Stimulated activated naive B cell treated with anti-CD40 and anti-IgM and Interleukin-4, amounts not matched to agents 10 μg/mL and 1 μg/mL and 100 μg/mL, for 72 hours (primary cell): ENCODE results near the gene TRRAP.
"Not testable (repeated sequence)": the region's sequence is repeated elsewhere in the genome, so short reads cannot be mapped to it uniquely, and the experiment has no call there.

ENCODE experiments used
- ATAC-seq, 2 donors: fragments of 150-1000 bp; cut with Tn5 transposase; replicated peaks; 2 replicates each; pipeline ENCODE4 v1.10.0; 2021; ENCODE audit warnings: moderate library complexity in 1 of 2
- DNase-seq: peaks from one replicate; pipeline ENCODE4 v3.0.0; 2021
- H3K27ac Mint-ChIP-seq: one replicate; pipeline ENCODE4 v1.8.0; 2022; ENCODE audit warnings: mild to moderate bottlenecking, mixed read lengths
- H3K27me3 Mint-ChIP-seq, 2 donors: one replicate each; pipeline ENCODE4 v1.8.0; 2022; ENCODE audit warnings: mixed read lengths in 2 of 2
- H3K36me3 Mint-ChIP-seq, 2 donors: one replicate each; pipeline ENCODE4 v1.8.0; 2022; ENCODE audit warnings: mixed read lengths in 2 of 2, mild to moderate bottlenecking in 1 of 2
- H3K4me1 Mint-ChIP-seq, 2 donors: one replicate each; pipeline ENCODE4 v1.8.0; 2022; ENCODE audit warnings: mixed read lengths in 2 of 2, mild to moderate bottlenecking in 1 of 2
- H3K4me3 Mint-ChIP-seq, 2 donors: one replicate each; pipeline ENCODE4 v1.8.0; 2022; ENCODE audit warnings: mild to moderate bottlenecking in 2 of 2, mixed read lengths in 2 of 2, moderate library complexity in 1 of 2
- H3K9me3 Mint-ChIP-seq, 2 donors: one replicate each; pipeline ENCODE4 v1.8.0; 2022; ENCODE audit warnings: mixed read lengths in 2 of 2, mild to moderate bottlenecking in 1 of 2

Gene TRRAP

DNA sequence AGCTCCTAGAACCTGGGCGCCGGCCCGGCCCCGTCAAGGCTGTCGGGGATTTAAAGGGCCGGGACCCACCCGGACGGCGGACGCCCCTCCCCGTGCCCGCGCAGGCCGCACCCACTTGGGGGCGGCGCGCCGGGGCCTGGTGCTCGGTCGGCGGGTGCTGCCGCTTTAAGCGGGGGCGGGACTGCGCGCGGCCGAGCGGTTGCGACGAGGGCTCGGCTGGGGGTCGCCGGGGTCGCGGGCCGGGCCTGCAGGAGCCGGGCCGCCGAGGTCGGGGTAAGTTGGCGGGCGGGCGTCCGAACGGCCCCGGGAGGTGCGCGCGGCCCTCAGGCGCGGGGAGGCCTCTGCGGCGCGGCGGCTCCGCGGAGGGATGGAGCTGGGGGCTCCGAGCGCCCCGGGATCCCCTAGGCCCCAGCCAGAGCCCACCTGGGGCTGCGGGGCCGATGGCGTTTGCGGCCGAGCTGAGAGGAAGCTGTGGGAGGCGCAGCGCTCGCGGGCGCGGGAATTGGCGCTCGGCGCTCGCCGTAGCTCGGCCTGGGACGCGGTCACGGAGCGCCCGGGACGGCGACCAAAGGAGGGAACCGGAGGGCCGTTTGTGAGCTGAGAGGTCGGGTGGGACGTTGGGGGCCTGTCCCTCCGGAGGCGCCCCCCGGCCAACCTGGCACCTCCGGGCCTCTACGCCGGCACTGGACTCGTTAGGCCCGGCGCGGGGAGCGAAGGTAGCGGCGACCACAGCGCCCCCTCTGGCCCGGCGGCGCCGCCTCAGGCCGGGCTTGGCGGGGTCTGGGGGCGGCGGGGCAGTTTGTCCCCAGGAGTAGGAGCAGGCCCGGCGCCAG lies at the start of gene TRRAP:
TRRAP (plus strand) TSS at position 168 of the 833 bp plus-strand sequence. CDS start 2,619 bp downstream, outside the sequence.
- Mint-ChIP-seq H3K4me1 (peaks cover 0 to 12% of the 10 kb centered on the region in 2 donors), H3K27me3 (no peaks in the 10 kb centered on the region), H3K4me3 (peak within 1 kb of the TSS; percentile 94 to 97), H3K36me3 (peaks cover 7 to 10% of the 10 kb centered on the region in 2 donors), H3K9me3 (no peaks in the 10 kb centered on the region), H3K27ac (peak within 1 kb of the TSS; percentile 98)
- ATAC-seq: peak; percentile 84
- peak; percentile 79 for DNase-seq

DNA sequence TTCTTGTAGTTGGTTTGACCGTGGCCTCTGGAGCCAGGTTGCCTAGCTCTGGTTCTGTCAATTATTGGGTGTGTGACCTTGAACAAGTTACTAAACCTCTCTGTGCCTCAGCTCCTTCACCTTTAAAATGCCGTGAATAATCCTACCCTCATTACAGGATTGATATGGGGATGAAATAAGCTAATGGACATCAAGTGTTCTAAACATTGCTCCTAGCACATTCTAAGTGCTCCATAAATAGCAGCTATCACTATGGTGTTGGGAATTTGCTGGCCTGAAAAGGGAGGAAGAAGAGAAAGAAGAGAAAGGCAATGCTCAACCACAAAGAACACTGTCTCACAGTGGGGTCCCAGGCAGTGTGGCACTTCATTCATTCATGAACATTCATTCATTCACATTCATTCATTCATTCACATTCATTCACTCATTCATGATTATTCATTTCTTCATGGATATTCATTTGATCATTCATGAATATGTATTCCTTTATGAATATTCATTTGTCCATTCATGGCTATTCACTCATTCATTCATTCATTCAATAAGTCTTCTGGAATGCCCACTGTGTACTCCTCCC lies 47.3 kb upstream of the TRRAP start:
- peaks cover 34 to 48% of the 10 kb centered on the region in 2 donors for H3K27me3 Mint-ChIP-seq
- peaks cover 0 to 2% of the 10 kb centered on the region in 2 donors for H3K36me3 Mint-ChIP-seq
- no peak for DNase-seq
- no peak overlapping the region for H3K27ac Mint-ChIP-seq
- H3K4me1 Mint-ChIP-seq: no peaks in the 10 kb centered on the region
- peaks cover 0 to 2% of the 10 kb centered on the region in 2 donors for H3K9me3 Mint-ChIP-seq
- no peak for ATAC-seq
- H3K4me3 Mint-ChIP-seq: no peak overlapping the region

DNA sequence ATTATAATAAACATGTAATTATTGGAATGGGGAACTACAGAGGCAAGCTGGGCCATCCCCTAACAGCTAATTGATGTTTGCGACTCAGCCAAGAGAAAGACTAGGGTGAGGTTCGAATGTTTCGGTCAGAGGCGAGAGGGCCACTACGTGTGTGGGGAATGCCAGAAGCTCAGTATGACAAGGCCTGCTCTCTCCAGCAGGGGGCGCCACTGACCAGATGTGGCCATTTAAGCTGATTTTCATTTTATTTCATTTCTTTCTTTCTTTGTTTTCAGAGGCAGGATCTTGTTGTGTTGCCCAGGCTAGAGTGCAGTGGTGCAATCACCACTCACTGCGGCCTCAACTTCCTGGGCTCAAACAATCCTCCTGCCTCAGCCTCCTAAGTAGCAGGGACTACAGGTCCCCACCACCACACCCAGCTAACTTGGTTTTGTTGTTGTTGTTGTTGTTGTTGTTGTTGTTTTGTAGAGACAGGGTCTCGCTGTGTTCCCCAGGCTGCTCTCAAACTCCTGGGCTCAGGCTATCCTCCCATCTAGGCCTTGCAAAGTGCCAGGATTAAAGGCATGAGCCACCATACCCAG lies 46.6 kb upstream of the TRRAP start:
- Mint-ChIP-seq H3K27me3 (peaks cover 36 to 51% of the 10 kb centered on the region in 2 donors), H3K4me1 (no peaks in the 10 kb centered on the region), H3K27ac (no peak overlapping the region), H3K4me3 (no peak overlapping the region), H3K36me3 (peaks cover 0 to 2% of the 10 kb centered on the region in 2 donors), H3K9me3 (peaks cover 0 to 2% of the 10 kb centered on the region in 2 donors)
- ATAC-seq (no peak), DNase-seq (peak; percentile 1)

DNA sequence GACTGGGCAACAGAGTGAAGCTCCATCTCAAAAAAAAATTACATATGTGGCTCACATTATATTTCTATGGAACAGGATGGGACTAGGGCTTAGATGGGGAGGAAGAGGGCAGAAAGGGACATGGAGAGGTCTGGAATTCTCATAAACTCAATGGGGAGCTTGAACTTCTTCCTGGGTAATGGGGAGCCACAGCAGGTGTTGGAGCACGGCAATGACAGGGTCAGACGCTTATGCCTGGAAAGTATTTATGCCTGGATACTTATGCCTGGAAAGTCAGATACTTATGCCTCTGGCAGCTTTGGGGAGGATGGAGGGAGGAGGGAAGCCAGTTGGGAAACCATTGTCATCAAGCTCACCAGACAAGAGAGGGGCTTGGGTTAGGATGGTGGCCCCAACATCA lies 45.3 kb upstream of the TRRAP start:
- H3K4me3 Mint-ChIP-seq: no peak overlapping the region
- ATAC-seq (no peak), DNase-seq (no peak)
- no peak overlapping the region for H3K27ac Mint-ChIP-seq
- no peaks in the 10 kb centered on the region for H3K36me3 Mint-ChIP-seq
- peaks cover 0 to 2% of the 10 kb centered on the region in 2 donors for H3K9me3 Mint-ChIP-seq
- no peaks in the 10 kb centered on the region for H3K4me1 Mint-ChIP-seq
- H3K27me3 Mint-ChIP-seq: peaks cover 29 to 47% of the 10 kb centered on the region in 2 donors

DNA sequence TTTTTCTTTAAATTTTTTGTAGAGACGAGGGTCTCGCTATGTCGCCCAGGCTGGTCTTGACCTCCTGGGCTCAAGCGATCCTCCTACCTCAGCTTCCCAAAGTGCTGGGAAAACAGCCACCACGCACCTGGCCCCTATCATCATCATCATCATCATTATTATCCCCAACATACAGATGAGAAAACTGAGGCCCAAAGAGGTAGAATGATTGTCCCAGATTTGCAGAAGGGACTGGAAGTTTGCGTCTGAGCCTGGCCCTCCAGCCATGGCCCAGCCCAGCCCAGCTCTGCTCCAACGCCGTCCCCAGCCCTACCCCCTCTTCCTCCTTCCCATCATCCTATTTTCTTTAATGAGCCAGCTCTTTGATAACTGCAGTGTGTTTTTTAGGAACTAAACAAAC lies 43.4 kb upstream of the TRRAP start:
- Mint-ChIP-seq H3K27ac (no peak overlapping the region), H3K36me3 (no peaks in the 10 kb centered on the region), H3K27me3 (peaks cover 29 to 39% of the 10 kb centered on the region in 2 donors), H3K4me3 (no peak overlapping the region), H3K4me1 (no peaks in the 10 kb centered on the region), H3K9me3 (no peaks in the 10 kb centered on the region)
- DNase-seq (no peak), ATAC-seq (no peak)

- H3K4me3 Mint-ChIP-seq: no peak overlapping the region
- DNase-seq (peak; percentile 4), ATAC-seq (peak; percentile 31 to 55)
- peaks cover 38 to 49% of the 10 kb centered on the region in 2 donors for H3K27me3 Mint-ChIP-seq
- peaks cover 0 to 2% of the 10 kb centered on the region in 2 donors for H3K4me1 Mint-ChIP-seq
- H3K9me3 Mint-ChIP-seq: no peaks in the 10 kb centered on the region
- no peaks in the 10 kb centered on the region for H3K36me3 Mint-ChIP-seq
- H3K27ac Mint-ChIP-seq: no peak overlapping the region
Measured at GRCh38 chr7:98836811-98837629, 41.3 kb upstream of the TRRAP start.

GRCh38 chr7:98837630-98837972 lies 40.7 kb upstream of the TRRAP start:
- H3K36me3 Mint-ChIP-seq: no peaks in the 10 kb centered on the region
- ATAC-seq (no peak), DNase-seq (no peak)
- H3K27me3 Mint-ChIP-seq: peaks cover 38 to 49% of the 10 kb centered on the region in 2 donors
- peaks cover 0 to 2% of the 10 kb centered on the region in 2 donors for H3K4me1 Mint-ChIP-seq
- no peak overlapping the region for H3K27ac Mint-ChIP-seq
- no peak overlapping the region for H3K4me3 Mint-ChIP-seq
- H3K9me3 Mint-ChIP-seq: no peaks in the 10 kb centered on the region

GRCh38 chr7:98840096-98840495 lies 38.2 kb upstream of the TRRAP start:
- H3K9me3 Mint-ChIP-seq: no peaks in the 10 kb centered on the region
- no peak for DNase-seq
- H3K27me3 Mint-ChIP-seq: peaks cover 34 to 41% of the 10 kb centered on the region in 2 donors
- no peak overlapping the region for H3K27ac Mint-ChIP-seq
- peaks cover 0 to 2% of the 10 kb centered on the region in 2 donors for H3K4me1 Mint-ChIP-seq
- H3K36me3 Mint-ChIP-seq: no peaks in the 10 kb centered on the region
- no peak overlapping the region for H3K4me3 Mint-ChIP-seq
- ATAC-seq: no peak

- no peak overlapping the region for H3K27ac Mint-ChIP-seq
- ATAC-seq: no peak
- peaks cover 34% of the 10 kb centered on the region in 2 donors for H3K27me3 Mint-ChIP-seq
- no peak for DNase-seq
- no peaks in the 10 kb centered on the region for H3K36me3 Mint-ChIP-seq
- no peaks in the 10 kb centered on the region for H3K9me3 Mint-ChIP-seq
- H3K4me1 Mint-ChIP-seq: peaks cover 0 to 2% of the 10 kb centered on the region in 2 donors
- no peak overlapping the region for H3K4me3 Mint-ChIP-seq
Measured at GRCh38 chr7:98840722-98841121, 37.6 kb upstream of the TRRAP start.

DNA sequence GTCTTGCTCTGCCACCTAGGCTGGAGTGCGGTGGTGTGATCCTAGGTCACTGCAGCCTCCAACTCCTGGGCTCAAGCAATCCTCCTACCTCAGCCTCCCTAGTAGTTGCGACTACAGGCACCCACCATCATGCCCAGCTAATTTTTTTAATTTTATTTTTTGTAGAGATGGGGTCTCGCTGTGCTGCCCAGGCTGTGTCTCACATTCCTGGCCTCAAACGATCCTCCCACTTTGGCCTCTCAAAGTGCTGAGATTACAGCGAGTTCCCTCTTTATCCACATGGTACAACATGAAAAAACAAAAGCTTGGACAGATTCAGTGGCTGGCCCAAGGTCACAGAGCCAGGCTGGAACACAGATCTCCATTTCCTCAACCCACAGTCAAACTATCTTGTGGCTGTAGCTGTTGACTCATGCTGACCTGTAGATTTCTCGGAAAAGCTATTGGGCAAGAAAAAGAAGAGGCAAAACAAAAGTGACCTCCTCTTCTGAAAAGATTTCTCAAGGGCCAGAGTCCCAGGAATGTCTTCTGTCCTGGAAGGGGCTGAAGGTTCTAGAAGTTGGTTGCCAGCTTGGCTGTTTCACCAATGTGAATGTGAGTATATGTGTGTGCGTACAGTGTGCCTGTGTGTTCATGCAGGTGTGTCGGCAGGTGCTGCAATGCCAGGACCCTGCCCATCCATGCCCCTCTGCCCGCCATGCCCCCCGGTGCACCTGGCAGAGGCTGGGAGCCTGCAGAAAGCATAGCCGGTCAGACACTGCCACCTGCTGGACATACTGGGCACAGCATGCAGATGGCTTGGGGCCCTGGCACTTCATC lies 36.9 kb upstream of the TRRAP start:
- peak; percentile 70 to 75 for ATAC-seq
- peaks cover 0 to 2% of the 10 kb centered on the region in 2 donors for H3K4me1 Mint-ChIP-seq
- no peaks in the 10 kb centered on the region for H3K9me3 Mint-ChIP-seq

DNA sequence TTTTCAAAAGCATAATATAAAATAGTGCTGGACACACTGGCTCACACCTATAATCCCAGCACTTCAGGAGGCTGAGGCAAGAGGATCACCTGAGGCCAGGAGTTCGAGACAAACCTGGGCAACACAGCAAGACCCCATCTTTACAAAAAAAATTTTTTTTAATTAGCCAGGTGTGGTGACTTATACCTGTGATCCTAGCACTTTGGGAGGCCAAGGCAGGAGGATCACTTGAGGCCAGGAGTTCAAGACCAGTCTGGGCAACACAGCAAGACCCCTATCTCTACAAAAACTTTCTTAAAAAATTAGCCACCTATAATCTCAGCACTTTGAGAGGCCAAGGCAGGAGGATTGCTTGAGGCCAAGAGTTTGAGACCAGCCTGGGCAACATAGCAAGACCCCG lies 35.8 kb upstream of the TRRAP start:
- not testable (repeated sequence) for DNase-seq, ATAC-seq, H3K27ac Mint-ChIP-seq, H3K4me3 Mint-ChIP-seq, H3K36me3 Mint-ChIP-seq, H3K4me1 Mint-ChIP-seq, H3K9me3 Mint-ChIP-seq
- H3K27me3 Mint-ChIP-seq: peaks cover 18 to 23% of the 10 kb centered on the region in 2 donors

More for the DNA sequence above, 36.9 kb upstream of the TRRAP start:
- Mint-ChIP-seq H3K27me3 (peaks cover 30 to 33% of the 10 kb centered on the region in 2 donors), H3K36me3 (no peaks in the 10 kb centered on the region), H3K4me3 (no peak overlapping the region), H3K27ac (no peak overlapping the region)
- peak; percentile 40 for DNase-seq

- DNase-seq (no peak), ATAC-seq (no peak)
- H3K27me3 Mint-ChIP-seq: peaks cover 14 to 26% of the 10 kb centered on the region in 2 donors
- H3K36me3 Mint-ChIP-seq: peaks cover 0 to 16% of the 10 kb centered on the region in 2 donors
- peaks cover 10% of the 10 kb centered on the region in 2 donors for H3K9me3 Mint-ChIP-seq
- H3K27ac Mint-ChIP-seq: no peak overlapping the region
- H3K4me3 Mint-ChIP-seq: no peak overlapping the region
- H3K4me1 Mint-ChIP-seq: no peaks in the 10 kb centered on the region
Measured at GRCh38 chr7:98848918-98849317, 29.4 kb upstream of the TRRAP start.

GRCh38 chr7:98852826-98853225 lies 25.5 kb upstream of the TRRAP start:
- H3K4me1 Mint-ChIP-seq: no peaks in the 10 kb centered on the region
- peaks cover 0 to 12% of the 10 kb centered on the region in 2 donors for H3K36me3 Mint-ChIP-seq
- no peak overlapping the region for H3K27ac Mint-ChIP-seq
- H3K4me3 Mint-ChIP-seq: no peak overlapping the region
- peaks cover 19 to 25% of the 10 kb centered on the region in 2 donors for H3K27me3 Mint-ChIP-seq
- peaks cover 10% of the 10 kb centered on the region in 2 donors for H3K9me3 Mint-ChIP-seq
- ATAC-seq: no peak
- no peak for DNase-seq
